H1 (cell line): ENCODE measurements around the gene VPS35. TPM values are rescaled to one million over a fixed set of nuclear protein-coding genes. Genes with fewer than 3 reads are reported as not detected.

Source experiments
- CTCF ChIA-PET: fragments of 300-600 bp; sonication (Branson Sonifier 250); formaldehyde crosslinking; loops from one replicate; lab custom pipeline; 2021; ENCODE audit not compliant: partially characterized antibody; lab: Charles Lee
- POLR2A ChIA-PET: fragments of 300-600 bp; sonication (Branson Sonifier 250); formaldehyde crosslinking; loops from one replicate; lab custom pipeline; 2021; ENCODE audit warnings: inconsistent platforms; ENCODE audit not compliant: partially characterized antibody; lab: Charles Lee
- DNase-seq, 2 experiments: peaks; one replicate each; pipeline versions ENCODE4 v3.0.0 to v3.0.0-alpha.2; 2010 to 2022; ENCODE audit warnings: low spot score in 2 of 2, low read depth in 1 of 2, mixed read lengths in 1 of 2
- FAIRE-seq: peaks from 2 replicates; lab custom pipeline; 2011; peaks lifted over from hg19 to GRCh38; lab: Jason Lieb, UNC
- H2AFZ ChIP-seq: 2 replicates; pipeline ENCODE4 v1.8.1; 2012; ENCODE audit warnings: low read length, inconsistent platforms
- H2AK5ac ChIP-seq: 2 replicates; pipeline ENCODE4 v1.6.1; 2013; ENCODE audit warnings: low read depth, low read length
- H2BK120ac ChIP-seq: replicated peaks from 2 replicates; pipeline ENCODE3; 2013; ENCODE audit warnings: low read depth, low read length, inconsistent platforms
- H2BK12ac ChIP-seq: 2 replicates; pipeline ENCODE4 v1.6.1; 2013; ENCODE audit warnings: low read depth, low read length
- H2BK15ac ChIP-seq: 2 replicates; pipeline ENCODE4 v1.6.1; 2013; ENCODE audit warnings: low read length
- H2BK20ac ChIP-seq: 2 replicates; pipeline ENCODE4 v1.6.1; 2013; ENCODE audit warnings: low read length
- H2BK5ac ChIP-seq: 2 replicates; pipeline ENCODE4 v1.6.1; 2013; ENCODE audit warnings: low read depth, low read length
- H3K14ac ChIP-seq: 2 replicates; pipeline ENCODE4 v1.6.1; 2013; ENCODE audit warnings: inconsistent platforms; ENCODE audit not compliant: insufficient read length
- H3K18ac ChIP-seq: 2 replicates; pipeline ENCODE4 v1.6.1; 2013; ENCODE audit warnings: low read length; ENCODE audit errors: extremely low read depth
- H3K23ac ChIP-seq: 2 replicates; pipeline ENCODE4 v1.6.1; 2013; ENCODE audit warnings: inconsistent platforms; ENCODE audit not compliant: insufficient read length
- H3K23me2 ChIP-seq: 2 replicates; pipeline ENCODE4 v1.6.1; 2013; ENCODE audit warnings: low read depth, low read length
- H3K27ac ChIP-seq: 2 replicates; pipeline ENCODE4 v1.6.1; 2011; ENCODE audit warnings: low read depth, low read length, inconsistent platforms
- H3K27me3 ChIP-seq, 4 experiments: replicated peaks in 1 of 4; 1 replicate in 1 of 4; 2 replicates in 3 of 4; pipeline versions ENCODE4 v1.6.1 to v1.8.1; 2011 to 2013; ENCODE audit warnings: low read length in 3 of 4, mild to moderate bottlenecking in 3 of 4, inconsistent platforms in 2 of 4, mixed read lengths in 2 of 4, moderate library complexity in 1 of 4; ENCODE audit not compliant: control insufficient read depth in 3 of 4, insufficient read depth in 3 of 4; ENCODE audit errors: extremely low read depth in 1 of 4
- H3K36me3 ChIP-seq, 4 experiments: 2 replicates each; pipeline versions ENCODE4 v1.6.1 to v1.8.1; 2011 to 2013; ENCODE audit warnings: mild to moderate bottlenecking in 4 of 4, low read length in 3 of 4, moderate library complexity in 2 of 4, control low read depth in 1 of 4, inconsistent platforms in 1 of 4; ENCODE audit not compliant: insufficient read depth in 4 of 4, control insufficient read depth in 2 of 4
- H3K4ac ChIP-seq: replicated peaks from 2 replicates; pipeline ENCODE3; 2013; ENCODE audit warnings: low read length, low read depth, mixed read lengths, inconsistent platforms; ENCODE audit not compliant: insufficient read length
- H3K4me1 ChIP-seq, 4 experiments: replicated peaks in 1 of 4; 1 replicate in 1 of 4; 2 replicates in 3 of 4; pipeline versions ENCODE4 v1.6.1 to v1.8.1; 2011 to 2013; ENCODE audit warnings: low read length in 3 of 4, inconsistent platforms in 2 of 4, mixed read lengths in 1 of 4; ENCODE audit not compliant: insufficient read depth in 4 of 4, control insufficient read depth in 3 of 4
- H3K4me2 ChIP-seq, 2 experiments: 2 replicates each; pipeline versions ENCODE4 v1.6.1 to v1.8.1; 2011 to 2013; ENCODE audit warnings: low read depth in 2 of 2, low read length in 2 of 2, control low read depth in 1 of 2, inconsistent platforms in 1 of 2, mild to moderate bottlenecking in 1 of 2; ENCODE audit not compliant: insufficient read depth in 1 of 2
- H3K4me3 ChIP-seq, 4 experiments: fragments of 200-600, 300-600 bp in 1 of 4; sonication (generic), shearing (Covaris generic), sonication (Bioruptor Twin) in 1 of 4; 2 replicates each; pipeline versions ENCODE4 v1.5.1 to v1.8.1; 2011 to 2016; ENCODE audit warnings: low read length in 4 of 4, low read depth in 3 of 4, control low read depth in 2 of 4, inconsistent platforms in 2 of 4, mild to moderate bottlenecking in 2 of 4, mixed read lengths in 1 of 4, moderate library complexity in 1 of 4; ENCODE audit not compliant: insufficient read depth in 2 of 4; ENCODE audit errors: extremely low read depth in 1 of 4
- H3K56ac ChIP-seq: replicated peaks from 2 replicates; pipeline ENCODE3; 2013; ENCODE audit warnings: low read depth, mild to moderate bottlenecking, mixed read lengths, low read length, inconsistent platforms; ENCODE audit not compliant: insufficient read length
- H3K79me1 ChIP-seq: 2 replicates; pipeline ENCODE4 v1.6.1; 2013; ENCODE audit warnings: low read depth, low read length, control low read depth
- H3K79me2 ChIP-seq, 2 experiments: 2 replicates each; pipeline versions ENCODE4 v1.6.1 to v1.8.1; 2012 to 2013; ENCODE audit warnings: low read length in 2 of 2, mild to moderate bottlenecking in 2 of 2, inconsistent platforms in 1 of 2; ENCODE audit not compliant: insufficient read depth in 2 of 2, control insufficient read depth in 1 of 2
- H3K9ac ChIP-seq, 4 experiments: replicated peaks in 1 of 4; 1 replicate in 1 of 4; 2 replicates in 3 of 4; pipeline versions ENCODE4 v1.6.1 to v1.8.1; 2011 to 2013; ENCODE audit warnings: low read depth in 3 of 4, low read length in 3 of 4, control low read depth in 2 of 4, mild to moderate bottlenecking in 2 of 4, moderate library complexity in 2 of 4, inconsistent platforms in 1 of 4; ENCODE audit errors: extremely low read depth in 1 of 4
- H3K9me3 ChIP-seq, 2 experiments: 2 replicates each; pipeline versions ENCODE4 v1.6.1 to v1.8.1; 2012 to 2013; ENCODE audit warnings: mild to moderate bottlenecking in 2 of 2, moderate library complexity in 2 of 2, control low read depth in 1 of 2, inconsistent platforms in 1 of 2, low read depth in 1 of 2, low read length in 1 of 2, mixed read lengths in 1 of 2; ENCODE audit not compliant: insufficient read depth in 2 of 2
- H4K20me1 ChIP-seq, 2 experiments: replicated peaks in 1 of 2; 2 replicates each; pipeline versions ENCODE3 to v1.8.1; 2011 to 2013; ENCODE audit warnings: inconsistent platforms in 2 of 2, low read length in 2 of 2, mild to moderate bottlenecking in 1 of 2; ENCODE audit not compliant: insufficient read depth in 2 of 2, control insufficient read depth in 1 of 2
- H4K5ac ChIP-seq: 2 replicates; pipeline ENCODE4 v1.6.1; 2013; ENCODE audit warnings: low read length, low read depth, mixed read lengths, inconsistent platforms; ENCODE audit not compliant: insufficient read length
- H4K8ac ChIP-seq: 2 replicates; pipeline ENCODE4 v1.8.0; 2013; ENCODE audit warnings: mild to moderate bottlenecking, moderate library complexity, low read length, inconsistent platforms; ENCODE audit not compliant: insufficient read depth; ENCODE audit errors: extremely low read depth
- H4K91ac ChIP-seq: replicated peaks from 2 replicates; pipeline ENCODE3; 2013; ENCODE audit warnings: low read length, mixed read lengths, inconsistent platforms; ENCODE audit not compliant: insufficient read length
- CREB1 ChIP-seq: IDR thresholded peaks from 2 replicates; pipeline ENCODE4 v1.6.1; 2012; ENCODE audit warnings: inconsistent platforms
- CTCF ChIP-seq, 3 experiments: IDR thresholded peaks; 1 replicate in 2 of 3; 2 replicates in 1 of 3; pipeline versions ENCODE4 v1.5.1 to v1.6.1; 2011; ENCODE audit warnings: low read length in 3 of 3, mild to moderate bottlenecking in 3 of 3, inconsistent platforms in 2 of 3, low read depth in 1 of 3, moderate library complexity in 1 of 3; ENCODE audit not compliant: insufficient read depth in 1 of 3; ENCODE audit errors: control extremely low read depth in 1 of 3
- RFX5 ChIP-seq: IDR thresholded peaks from 2 replicates; pipeline ENCODE4 v1.6.1; 2011; ENCODE audit warnings: low read depth, low read length, improper control_type of control experiment, borderline replicate concordance
- WGBS, 2 experiments: shearing (Covaris generic) in 1 of 2; methylation state at CpG; one replicate each; pipeline versions ENCODE4 v1.1.6 to v1.1.7; 2013 to 2015; ENCODE audit warnings: low lambda C conversion rate in 2 of 2, mixed read lengths in 2 of 2, inconsistent platforms in 1 of 2, low coverage in 1 of 2, missing lambda C conversion rate in 1 of 2; ENCODE audit not compliant: insufficient replicate concordance in 2 of 2, insufficient coverage in 1 of 2, insufficient read length in 1 of 2; ENCODE audit errors: extremely low coverage in 1 of 2, missing lambda C conversion rate in 1 of 2; 5-methylcytosine and 5-hydroxymethylcytosine counted together
- polyA plus RNA-seq, 7 experiments: library from polyadenylated mRNA; depleted of rRNA in 3 of 7; stranded (reverse) in 5 of 7; unstranded in 2 of 7; fragments of >200 nt in 5 of 7; fragments of 200-250 nt in 2 of 7; gene quantifications; 1 replicate in 5 of 7; 2 replicates in 1 of 7; 4 replicates in 1 of 7; pipeline versions ENCODE4 v1.2.1 to v1.2.3, GENCODE V29; 2011 to 2013; ENCODE audit warnings: missing spikeins in 2 of 7, mixed read lengths in 2 of 7
- total RNA-seq: library from RNA; stranded (reverse); fragmentation: NEBNext Ultra II Directional; extraction: Animal tissue kit (Norgen Biotek cat#: 25700); gene quantifications from 2 replicates; pipeline ENCODE4 v1.2.1, GENCODE V29; 2021

Gene VPS35
- total and polyA plus RNA-seq, 2 of the 8 experiments (the other 6 are each of a cell fraction or from before 2014, with no cell fraction given): 10.3 to 66.9 TPM

GRCh38 chr16:46613352-46613751 is 75.6 kb downstream of the VPS35 start:
- Histone ChIP-seq H4K5ac (no peak overlapping the region), H3K23ac (no peak overlapping the region), H2AK5ac (no peak overlapping the region), H3K4me3 (no peak overlapping the region), H3K4ac (no peak overlapping the region), H4K8ac (no peak overlapping the region), H3K14ac (no peak overlapping the region), H2BK20ac (no peak overlapping the region), H2BK12ac (no peak overlapping the region), H3K36me3 (peaks cover 12 to 52% (median 36%) of the 10 kb centered on the region in 4 experiments; a peak in 7 of 8 replicates), H3K27ac (no peak overlapping the region), H3K4me1 (no peaks in the 10 kb centered on the region), H3K79me1 (peaks cover 2% of the 10 kb centered on the region; the same call in 1 of the 2 replicates), H3K79me2 (peaks cover under 1 to 3% of the 10 kb centered on the region in 2 experiments; a peak in 1 of 4 replicates), H3K18ac (no peak overlapping the region), H3K4me2 (no peak overlapping the region), H3K56ac (no peak overlapping the region), H2BK120ac (no peak overlapping the region), H3K27me3 (no peaks in the 10 kb centered on the region), H3K9ac (no peak overlapping the region), H4K91ac (no peak overlapping the region), H2AFZ (no peak overlapping the region), H2BK15ac (no peak overlapping the region), H4K20me1 (peaks cover 0 to 7% of the 10 kb centered on the region in 2 experiments), H3K23me2 (no peaks in the 10 kb centered on the region), H3K9me3 (no peaks in the 10 kb centered on the region), H2BK5ac (no peak overlapping the region)
- ChIA-PET POLR2A (no interaction called here), CTCF (interaction anchor here (0.7 to 1.2 kb wide), 3 partner anchors 59 to 62 kb away, joined by 4 read pairs; no protein-coding TSS in a partner anchor)
- DNase-seq (no peak), FAIRE-seq (no peak)
- TF ChIP-seq RFX5: no peak
- TF ChIP-seq CTCF (IDR thresholded peaks at IDR 0.05; ENCODE audit: control extremely low read depth in 1 of 3, insufficient read depth in 1 of 3, low read depth in 1 of 3, low read length in 3 of 3): no peak
- no peak for TF ChIP-seq CREB1
- WGBS, 2 experiments: 95% methylated on average over 2 of the region's 2 CpGs; no CpG with 5 or more reads in 1 of the 2 experiments
